Natural killer cell (primary cell): ENCODE measurements around the gene ESR2. TPM values are rescaled to one million over a fixed set of nuclear protein-coding genes. Genes with fewer than 3 reads are reported as not detected.

Experiments
- ATAC-seq, 3 donors: fragments of 150-1000 bp in 2 of 3; fragments of 200-7000 bp in 1 of 3; cut with Tn5 transposase; 1 replicate in 1 of 3; 2 replicates in 2 of 3; pipeline ENCODE4 v1.10.0; 2021; ENCODE audit warnings: mild to moderate bottlenecking in 2 of 3, moderate library complexity in 2 of 3
- DNase-seq, 2 donors: peaks; one replicate each; pipeline versions ENCODE4 v3.0.0 to v3.0.0-alpha.2; 2013 to 2021; ENCODE audit warnings: mixed read lengths in 1 of 2
- H3K27ac ChIP-seq: one replicate; pipeline ENCODE4 v1.5.1; 2013; ENCODE audit warnings: mild to moderate bottlenecking, low read length
- H3K27me3 ChIP-seq: one replicate; pipeline ENCODE4 v1.6.1; 2013; ENCODE audit warnings: low read length; ENCODE audit not compliant: control insufficient read depth, insufficient read depth
- H3K36me3 ChIP-seq: one replicate; pipeline ENCODE4 v1.6.1; 2013; ENCODE audit warnings: low read length; ENCODE audit not compliant: control insufficient read depth, insufficient read depth
- H3K4me1 ChIP-seq: one replicate; pipeline ENCODE4 v1.6.1; 2013; ENCODE audit warnings: low read length; ENCODE audit not compliant: control insufficient read depth, insufficient read depth
- H3K4me3 ChIP-seq: one replicate; pipeline ENCODE4 v1.5.1; 2013; ENCODE audit warnings: low read length
- H3K9me3 ChIP-seq: one replicate; pipeline ENCODE4 v1.6.1; 2013; ENCODE audit warnings: low read length; ENCODE audit not compliant: control insufficient read depth, insufficient read depth
- H3K27ac Mint-ChIP-seq, 2 donors: one replicate each; pipeline ENCODE4 v1.8.0; 2022; ENCODE audit warnings: mild to moderate bottlenecking in 2 of 2, mixed read lengths in 2 of 2, moderate library complexity in 1 of 2
- H3K27me3 Mint-ChIP-seq, 2 donors: one replicate each; pipeline ENCODE4 v1.8.0; 2022; ENCODE audit warnings: low read depth in 2 of 2, mixed read lengths in 2 of 2
- H3K36me3 Mint-ChIP-seq: one replicate; pipeline ENCODE4 v1.8.0; 2022; ENCODE audit warnings: mixed read lengths
- H3K4me1 Mint-ChIP-seq, 2 donors: one replicate each; pipeline ENCODE4 v1.8.0; 2022; ENCODE audit warnings: mixed read lengths in 2 of 2
- H3K4me3 Mint-ChIP-seq: one replicate; pipeline ENCODE4 v1.8.0; 2022; ENCODE audit warnings: mild to moderate bottlenecking, moderate library complexity, mixed read lengths
- H3K9me3 Mint-ChIP-seq, 2 donors: one replicate each; pipeline ENCODE4 v1.8.0; 2022; ENCODE audit warnings: mixed read lengths in 2 of 2
- WGBS: methylation state at CpG from one replicate; pipeline ENCODE4 v1.1.7; 2013; ENCODE audit warnings: missing lambda C conversion rate; ENCODE audit not compliant: insufficient coverage; 5-methylcytosine and 5-hydroxymethylcytosine counted together
- intact Hi-C: fragments of 100-400 bp; cut with micrococcal nuclease; formaldehyde crosslinking; loops from one replicate; pipeline ENCODE4 v1.14.2; 2022
- total RNA-seq, 4 donors: library from RNA; stranded (reverse); fragments of 120-200 nt in 1 of 4; gene quantifications; one replicate each; pipeline versions ENCODE4 v1.2.3 to v1.2.4, GENCODE V29; 2013 to 2022
- TF ChIP-seq, protein P1 (sequence below): fragments of 200-600 bp; IDR thresholded peaks from one replicate; pipeline ENCODE4 v1.8.0; 2022; ENCODE audit warnings: antibody characterized with exemption

ESR2 gene
- total RNA-seq, 3 donors from 2014 or later (not counting 1 experiment from before 2014, with no cell fraction given), result 0.53 TPM; not detected in 2

DNA sequence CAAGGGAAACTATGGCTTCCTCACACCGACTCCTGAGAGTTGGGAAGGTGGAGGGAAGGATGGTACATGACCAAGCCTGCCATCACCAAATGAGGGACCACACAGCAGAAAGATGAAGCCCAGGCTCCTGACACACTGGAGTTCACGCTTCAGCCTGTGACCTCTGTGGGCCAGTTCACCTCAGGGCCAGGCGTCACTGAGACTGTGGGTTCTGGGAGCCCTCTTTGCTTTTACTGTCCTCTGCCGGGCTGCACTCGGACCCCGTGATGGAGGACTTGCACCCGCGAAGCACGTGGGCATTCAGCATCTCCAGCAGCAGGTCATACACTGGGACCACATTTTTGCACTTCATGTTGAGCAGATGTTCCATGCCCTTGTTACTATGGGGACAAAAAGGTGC is 61.2 kb downstream of the ESR2 start:
- no peak for ATAC-seq
- peaks cover 9% of the 10 kb centered on the region for H3K36me3 Mint-ChIP-seq
- H3K27ac ChIP-seq, result no peak overlapping the region
- TF ChIP-seq, protein P1, sequence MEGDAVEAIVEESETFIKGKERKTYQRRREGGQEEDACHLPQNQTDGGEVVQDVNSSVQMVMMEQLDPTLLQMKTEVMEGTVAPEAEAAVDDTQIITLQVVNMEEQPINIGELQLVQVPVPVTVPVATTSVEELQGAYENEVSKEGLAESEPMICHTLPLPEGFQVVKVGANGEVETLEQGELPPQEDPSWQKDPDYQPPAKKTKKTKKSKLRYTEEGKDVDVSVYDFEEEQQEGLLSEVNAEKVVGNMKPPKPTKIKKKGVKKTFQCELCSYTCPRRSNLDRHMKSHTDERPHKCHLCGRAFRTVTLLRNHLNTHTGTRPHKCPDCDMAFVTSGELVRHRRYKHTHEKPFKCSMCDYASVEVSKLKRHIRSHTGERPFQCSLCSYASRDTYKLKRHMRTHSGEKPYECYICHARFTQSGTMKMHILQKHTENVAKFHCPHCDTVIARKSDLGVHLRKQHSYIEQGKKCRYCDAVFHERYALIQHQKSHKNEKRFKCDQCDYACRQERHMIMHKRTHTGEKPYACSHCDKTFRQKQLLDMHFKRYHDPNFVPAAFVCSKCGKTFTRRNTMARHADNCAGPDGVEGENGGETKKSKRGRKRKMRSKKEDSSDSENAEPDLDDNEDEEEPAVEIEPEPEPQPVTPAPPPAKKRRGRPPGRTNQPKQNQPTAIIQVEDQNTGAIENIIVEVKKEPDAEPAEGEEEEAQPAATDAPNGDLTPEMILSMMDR, result no peak
- H3K4me1 ChIP-seq, result peaks cover 22% of the 10 kb centered on the region
- peak overlapping the region; percentile 39 to 48 for H3K27ac Mint-ChIP-seq
- peaks cover 8 to 9% of the 10 kb centered on the region in 2 donors for H3K4me1 Mint-ChIP-seq
- H3K4me3 Mint-ChIP-seq, result no peak overlapping the region
- H3K36me3 ChIP-seq, result peaks cover 11% of the 10 kb centered on the region
- H3K4me3 ChIP-seq, result no peak overlapping the region
- H3K27me3 ChIP-seq, result no peaks in the 10 kb centered on the region
- no peak for DNase-seq
- WGBS, result 92% methylated on average over 9 of the region's 9 CpGs
- no peaks in the 10 kb centered on the region for H3K27me3 Mint-ChIP-seq
- intact Hi-C loops, result no loop called here
- no peaks in the 10 kb centered on the region for H3K9me3 Mint-ChIP-seq
- no peaks in the 10 kb centered on the region for H3K9me3 ChIP-seq

DNA sequence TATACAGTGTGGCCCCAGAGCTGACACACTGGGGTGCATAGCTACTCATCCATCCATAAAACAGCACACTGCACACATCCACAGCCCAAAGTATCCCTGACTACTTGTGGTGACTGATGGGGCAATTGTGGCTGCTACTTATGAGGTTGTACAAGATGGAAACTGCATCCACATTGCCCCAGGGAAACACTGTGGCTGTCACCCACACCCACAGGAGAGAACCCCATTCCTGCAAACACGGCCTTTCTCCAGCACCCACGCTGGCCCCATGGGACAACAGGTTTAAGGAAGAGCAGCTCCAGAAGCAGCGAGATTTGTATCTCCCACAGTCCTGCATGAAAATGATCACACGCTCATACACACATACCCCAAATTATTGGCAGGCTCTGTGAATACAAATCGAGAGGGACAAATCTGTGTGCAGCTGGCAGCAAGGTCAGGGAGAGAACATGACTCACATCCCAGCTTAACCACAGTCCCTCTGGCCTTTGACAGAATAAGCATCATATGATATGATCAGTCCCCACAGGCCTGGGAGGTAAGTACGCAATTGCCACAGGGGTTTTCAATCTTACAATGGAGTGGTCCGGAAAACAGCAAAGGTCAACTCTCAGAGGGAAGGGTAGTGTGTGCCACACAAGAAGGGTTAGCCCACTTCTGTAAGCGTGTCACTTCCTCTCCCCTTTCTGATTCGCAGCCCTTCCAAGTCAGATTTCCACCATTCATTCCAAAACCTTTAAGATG is 61.9 kb downstream of the ESR2 start:
- Mint-ChIP-seq H3K4me3 (no peak overlapping the region), H3K4me1 (peaks cover 8 to 9% of the 10 kb centered on the region in 2 donors)
- peaks cover 22% of the 10 kb centered on the region for H3K4me1 ChIP-seq

DNA sequence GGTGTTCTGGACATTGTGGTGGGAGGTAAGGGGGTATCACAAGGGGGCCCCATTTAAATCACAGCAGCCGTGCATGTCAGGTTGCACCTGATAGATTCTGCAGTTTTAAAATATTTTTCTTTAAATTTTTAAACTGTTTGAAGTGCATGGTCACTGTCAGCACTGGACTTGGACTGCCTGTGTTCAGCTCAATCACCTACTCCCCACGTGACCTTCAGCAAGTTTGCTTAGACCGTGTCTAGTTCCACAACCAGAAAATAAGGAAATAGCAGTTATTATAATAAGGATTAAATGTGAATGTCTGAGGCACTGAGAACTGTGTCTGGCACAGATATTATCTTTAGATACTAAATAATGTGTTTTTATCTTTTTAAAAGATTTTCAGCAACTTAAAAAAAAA is 64.7 kb downstream of the ESR2 start:
- no peak for DNase-seq
- TF ChIP-seq, protein P1, result no peak
- Mint-ChIP-seq H3K4me3 (no peak overlapping the region), H3K9me3 (no peaks in the 10 kb centered on the region), H3K27ac (no peak overlapping the region), H3K4me1 (peaks cover 8 to 9% of the 10 kb centered on the region in 2 donors), H3K27me3 (no peaks in the 10 kb centered on the region), H3K36me3 (peaks cover 17% of the 10 kb centered on the region)
- no peak overlapping the region for H3K27ac ChIP-seq
- WGBS, result 100% methylated on average over 2 of the region's 3 CpGs
- no peaks in the 10 kb centered on the region for H3K27me3 ChIP-seq
- H3K4me3 ChIP-seq, result no peak overlapping the region
- H3K9me3 ChIP-seq, result no peaks in the 10 kb centered on the region
- intact Hi-C loops, result no loop called here
- no peak for ATAC-seq
- H3K4me1 ChIP-seq, result peaks cover 4% of the 10 kb centered on the region
- peaks cover 37% of the 10 kb centered on the region for H3K36me3 ChIP-seq

More for the DNA sequence above, 61.9 kb downstream of the ESR2 start:
- H3K9me3 Mint-ChIP-seq, result no peaks in the 10 kb centered on the region
- DNase-seq (no peak), ATAC-seq (peak; percentile 21 to 38 (median 29))
- intact Hi-C loops, result no loop called here
- Histone ChIP-seq H3K36me3 (peaks cover 18% of the 10 kb centered on the region), H3K9me3 (no peaks in the 10 kb centered on the region), H3K27ac (no peak overlapping the region), H3K27me3 (no peaks in the 10 kb centered on the region), H3K4me3 (no peak overlapping the region)
- 59% methylated on average over 7 of the region's 9 CpGs for WGBS
- no peaks in the 10 kb centered on the region for H3K27me3 Mint-ChIP-seq
- TF ChIP-seq, protein P1, result no peak
- H3K27ac Mint-ChIP-seq, result peak overlapping the region; percentile 39 to 48
- H3K36me3 Mint-ChIP-seq, result peaks cover 13% of the 10 kb centered on the region
